GM21515 (cell line): ENCODE results near the gene PGC.
"Not testable (repeated sequence)": the region's sequence is repeated elsewhere in the genome, so short reads cannot be mapped to it uniquely, and the experiment has no call there.

Experiments used
- ATAC-seq: cut with Tn5 transposase; IDR thresholded peaks from one replicate; pipeline ENCODE4 v1.9.1; 2021; ENCODE audit not compliant: unreplicated experiment

PGC gene

DNA sequence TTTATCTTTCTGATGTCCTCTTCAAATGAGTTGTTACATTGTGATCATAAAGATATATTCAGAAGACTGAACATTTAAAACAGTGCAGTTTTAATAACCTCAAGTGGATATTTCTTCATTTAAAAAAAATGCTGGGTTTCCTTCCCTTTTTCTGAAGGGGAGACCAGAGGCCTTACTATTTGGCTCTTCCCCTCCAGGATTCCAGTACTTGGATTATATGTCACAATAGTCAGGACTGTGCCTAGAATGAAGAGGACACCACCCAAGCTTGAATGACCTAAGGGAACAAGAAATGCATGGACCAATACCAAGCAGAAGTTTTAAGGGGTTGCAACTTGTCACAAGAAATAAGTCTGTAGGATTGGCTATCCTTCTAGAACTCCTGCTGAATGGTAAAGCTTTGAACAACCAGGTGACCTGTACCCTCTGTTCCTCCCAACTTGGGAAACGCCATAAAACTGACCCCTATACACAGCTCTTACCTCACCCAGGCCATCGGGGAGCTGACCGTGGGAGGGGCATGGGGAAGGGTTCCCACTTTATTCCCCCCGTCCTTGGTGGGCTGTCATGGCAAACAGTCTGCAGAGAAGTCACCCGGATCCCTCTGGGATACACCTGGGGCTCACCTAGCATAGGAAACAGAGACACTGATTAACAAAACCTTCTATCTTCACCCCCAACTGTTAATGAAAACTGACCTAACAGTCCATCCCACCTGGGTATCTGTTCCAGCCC lies 30.5 kb upstream of the PGC start:
- no peak for ATAC-seq

DNA sequence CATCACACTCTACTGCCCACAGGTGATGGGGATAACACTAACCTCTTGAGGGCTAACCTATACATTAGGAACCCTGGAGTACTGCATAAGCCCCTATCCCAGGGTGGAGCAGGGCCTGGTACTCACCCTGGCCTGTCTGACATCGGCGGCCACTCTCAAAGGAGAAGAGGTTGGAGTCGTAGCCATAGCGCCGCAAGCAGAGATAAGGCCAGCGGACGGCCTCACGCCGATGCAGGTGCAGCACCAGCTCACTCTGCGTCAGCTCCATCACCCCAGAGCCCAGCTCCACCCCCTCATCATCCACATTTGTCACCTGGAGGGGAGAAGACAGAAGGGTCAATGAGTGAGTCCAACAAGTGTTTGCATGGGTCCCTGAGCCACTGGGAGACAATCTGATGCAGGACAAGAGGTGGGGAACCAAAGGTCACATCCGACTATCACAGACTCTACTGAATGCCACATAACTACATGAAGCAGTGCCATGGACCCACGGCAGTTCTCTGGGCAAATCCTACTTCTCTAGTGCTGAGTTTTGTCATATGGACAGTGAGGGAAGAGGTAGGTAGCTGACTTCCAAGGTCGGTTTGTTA lies 28.2 kb upstream of the PGC start:
- ATAC-seq: no peak

DNA sequence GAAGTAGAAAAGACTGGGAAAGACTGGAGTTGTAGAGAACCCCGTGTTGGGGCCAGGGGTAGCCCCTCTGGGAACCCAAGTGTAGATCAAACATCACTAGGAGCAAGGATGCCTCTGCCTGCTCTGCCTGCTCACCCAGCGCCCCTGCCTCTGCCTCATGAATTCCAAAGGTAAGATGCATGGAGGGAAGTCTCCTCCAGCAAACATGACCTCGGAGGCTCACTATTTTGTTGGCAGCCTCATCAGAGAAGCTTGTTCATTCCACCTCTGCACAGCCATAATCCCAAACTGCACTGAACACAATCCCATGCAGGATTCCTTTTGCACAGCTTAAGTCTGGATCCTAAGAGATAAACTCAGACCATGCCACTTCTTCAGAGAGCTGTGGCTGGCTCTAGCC lies 27.6 kb upstream of the PGC start:
- ATAC-seq: no peak

DNA sequence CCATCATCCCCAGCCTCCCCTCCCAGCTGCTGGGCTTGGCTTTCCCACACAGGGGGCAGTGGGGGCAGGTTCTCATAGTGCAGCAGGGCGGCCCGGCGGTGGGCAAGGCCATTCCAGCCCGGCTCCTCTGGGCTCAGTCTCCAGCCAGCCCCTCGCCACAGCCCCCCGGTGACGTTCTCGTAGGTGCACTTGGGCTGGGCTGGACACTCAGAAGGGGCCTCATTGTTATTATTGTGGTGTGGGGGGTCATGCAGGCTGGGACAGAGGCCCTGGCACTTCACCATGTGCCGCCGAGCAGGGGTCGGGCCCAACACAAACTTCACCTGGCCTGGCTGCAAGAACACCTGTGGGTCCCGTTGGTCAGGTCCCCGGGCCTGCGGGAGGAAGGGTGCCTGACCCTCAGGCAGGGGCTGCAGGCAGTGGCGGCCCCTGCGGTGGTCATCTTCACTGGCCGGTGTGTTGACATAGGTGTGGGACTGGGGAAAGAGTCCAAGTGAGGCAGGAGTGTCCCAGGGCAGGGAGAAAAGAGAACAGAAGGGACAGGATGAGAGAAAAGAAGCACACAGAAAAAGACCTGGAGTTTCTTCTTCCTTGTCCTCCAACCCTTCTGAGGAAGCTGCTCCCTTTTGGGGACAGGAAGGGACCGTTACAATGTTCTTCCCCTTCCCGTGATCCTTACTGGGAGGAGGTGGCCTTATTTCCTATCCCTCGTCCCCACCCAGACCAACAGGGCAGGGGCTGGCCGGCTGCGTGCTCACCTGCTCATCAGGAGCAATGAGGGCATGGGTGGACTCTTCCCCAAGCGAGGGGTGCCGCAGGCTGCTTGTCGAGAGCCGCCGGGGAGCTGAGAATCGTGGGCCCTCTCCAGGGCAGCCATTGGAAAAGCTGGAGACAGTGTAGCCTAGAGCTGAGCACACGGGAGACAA lies 24.1 kb upstream of the PGC start:
- ATAC-seq: no peak

DNA sequence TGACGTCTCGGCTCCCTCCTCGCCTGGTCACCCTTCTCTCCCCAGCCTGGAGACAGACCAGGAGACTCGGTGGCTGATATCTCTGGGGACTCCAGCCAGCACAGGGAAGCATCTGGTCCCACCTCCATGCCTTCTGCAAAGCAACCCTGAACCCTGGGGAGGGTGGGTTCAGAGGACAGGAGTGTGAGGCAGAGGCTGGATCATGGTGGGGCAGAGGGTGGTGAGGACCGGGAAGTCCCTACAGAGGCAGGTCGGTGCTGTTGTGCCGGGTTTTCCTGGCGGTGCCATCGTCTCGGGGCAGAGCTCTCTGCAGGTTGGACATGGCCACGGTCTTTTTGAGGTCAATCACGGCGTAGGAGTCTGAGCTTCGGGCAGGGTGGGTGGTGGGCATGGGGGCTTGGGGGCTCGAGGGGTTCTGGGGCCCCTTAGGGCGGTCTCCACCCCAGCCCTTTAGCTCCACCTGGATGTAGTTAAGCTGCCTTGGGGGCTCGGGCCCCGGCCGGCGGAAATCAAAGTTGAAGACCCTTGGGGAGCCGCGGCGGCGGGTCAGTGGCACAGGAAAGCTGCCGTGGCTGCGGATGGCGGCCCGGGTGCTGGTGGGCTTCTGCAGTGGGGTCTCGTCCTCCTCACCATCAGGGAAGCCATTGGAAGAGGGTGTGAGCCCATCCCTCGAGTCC lies 23.3 kb upstream of the PGC start:
- ATAC-seq: no peak

DNA sequence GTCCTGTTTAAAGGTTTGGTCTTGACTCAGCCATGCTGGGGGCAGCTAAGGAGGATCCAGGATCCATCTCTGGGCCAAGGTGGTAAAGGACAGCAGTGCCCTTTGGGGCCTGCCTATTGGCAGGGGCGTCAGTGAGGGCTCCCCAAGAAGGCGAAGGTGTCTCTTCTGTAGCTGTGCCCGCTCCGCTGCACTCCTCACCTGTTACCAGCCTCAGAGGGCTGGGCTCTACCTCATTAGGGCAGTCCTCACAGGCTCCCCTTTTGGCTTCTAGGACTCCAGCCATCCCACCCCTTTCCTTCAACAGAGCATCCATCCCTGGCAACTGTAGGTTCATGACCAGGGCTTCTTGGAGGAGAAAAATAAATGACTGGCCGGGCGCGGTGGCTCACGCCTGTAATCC lies 22.2 kb upstream of the PGC start:
- no peak for ATAC-seq

DNA sequence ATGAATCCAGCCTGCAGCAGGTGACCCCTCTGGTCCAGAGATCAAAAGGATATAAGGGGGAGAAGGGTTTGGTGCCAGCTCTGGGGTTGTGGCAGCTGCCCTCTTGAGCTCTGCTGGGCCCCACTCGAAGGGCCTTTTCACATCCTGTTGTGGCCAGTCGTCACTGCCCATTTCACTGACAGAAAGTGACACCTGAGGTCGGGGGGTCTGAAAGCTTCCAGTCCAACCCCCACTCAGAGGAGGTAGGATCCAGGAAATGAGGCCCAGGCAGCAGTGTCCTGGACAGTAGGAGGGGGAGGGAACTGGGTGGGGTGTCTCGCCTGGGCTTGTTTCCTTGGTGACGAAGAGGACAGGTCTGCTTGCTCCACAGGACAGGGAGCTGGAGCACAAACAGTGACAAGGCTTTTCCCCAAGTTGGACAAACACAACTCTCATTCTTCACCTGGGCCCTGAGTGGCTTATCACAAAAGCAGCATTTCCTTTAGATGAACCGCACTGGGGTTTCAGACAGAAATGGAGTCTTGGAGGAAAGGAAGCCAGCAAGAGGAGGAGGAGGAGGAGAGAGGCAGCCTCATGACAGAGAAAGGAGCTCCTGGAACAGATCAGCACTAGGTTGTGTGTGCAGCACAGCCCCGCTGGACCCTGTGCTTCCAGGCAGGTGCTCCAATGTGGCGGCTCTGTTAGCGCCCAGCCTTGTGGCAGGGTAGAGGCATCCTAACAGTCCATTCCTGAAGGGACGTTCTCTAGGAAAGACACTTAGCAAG lies 21.5 kb upstream of the PGC start:
- ATAC-seq: no peak

DNA sequence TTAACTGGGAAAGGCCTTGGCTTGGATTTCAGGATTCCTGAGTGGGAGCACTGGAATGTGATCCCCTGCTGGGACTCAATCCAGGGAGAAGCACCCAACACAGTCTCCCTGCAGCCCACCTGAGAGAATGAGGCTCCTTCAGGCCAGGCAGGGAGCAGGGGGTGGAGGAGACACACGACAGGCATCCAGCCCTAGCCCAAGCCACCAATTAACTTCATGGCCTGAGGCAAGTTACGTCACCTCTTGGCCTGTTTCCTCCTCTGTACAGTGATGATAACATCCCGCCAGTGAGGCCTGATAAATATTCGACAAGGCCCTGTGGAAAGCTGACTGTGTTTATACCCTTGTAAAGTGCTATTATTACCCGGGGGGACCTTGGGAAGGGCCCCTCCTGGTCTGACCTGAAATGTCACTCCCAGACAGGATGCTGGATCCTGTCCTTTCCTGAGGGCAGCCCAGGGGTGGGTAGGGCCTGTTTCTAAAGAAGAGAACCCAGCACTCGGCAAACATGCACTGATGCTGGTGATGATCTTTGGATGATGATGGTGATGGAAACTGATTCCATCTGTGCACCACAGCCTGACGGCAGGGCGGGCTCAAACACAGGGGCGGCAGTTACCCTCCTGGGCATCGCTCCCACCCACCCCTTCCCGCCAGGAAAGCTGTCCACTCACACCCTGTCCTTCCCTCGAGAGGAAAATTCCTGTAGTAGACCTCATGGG lies 20.1 kb upstream of the PGC start:
- no peak for ATAC-seq

DNA sequence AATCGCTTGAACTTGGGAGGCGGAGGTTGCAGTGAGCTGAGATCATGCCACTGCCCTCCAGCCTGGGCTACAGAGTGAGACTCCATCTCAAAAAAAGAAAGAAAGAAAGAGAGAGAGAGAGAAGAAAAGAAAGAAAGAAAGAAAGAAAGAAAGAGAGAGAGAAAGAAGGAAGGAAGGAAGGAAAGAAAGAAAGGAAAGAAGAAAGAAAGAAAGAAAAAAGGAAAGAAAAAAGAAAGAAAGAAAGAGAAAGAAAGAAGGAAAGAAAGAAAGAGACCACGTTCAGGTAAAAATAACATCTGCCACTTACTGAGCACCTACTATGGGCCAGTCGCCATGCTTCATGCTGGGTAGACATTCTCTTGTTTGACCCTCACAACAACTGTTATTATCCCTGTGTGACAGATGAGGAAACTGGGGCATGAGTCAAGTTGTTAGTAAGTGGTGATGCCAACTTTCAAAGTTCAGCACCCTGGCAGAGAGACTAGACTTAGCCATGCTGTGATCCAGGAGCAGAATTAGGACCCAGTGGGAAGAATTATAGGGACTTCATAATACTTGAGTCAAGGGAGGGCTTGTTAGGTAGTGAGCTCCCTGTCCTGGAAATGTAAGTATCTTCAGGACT lies 19.0 kb upstream of the PGC start:
- ATAC-seq: not testable (repeated sequence)

DNA sequence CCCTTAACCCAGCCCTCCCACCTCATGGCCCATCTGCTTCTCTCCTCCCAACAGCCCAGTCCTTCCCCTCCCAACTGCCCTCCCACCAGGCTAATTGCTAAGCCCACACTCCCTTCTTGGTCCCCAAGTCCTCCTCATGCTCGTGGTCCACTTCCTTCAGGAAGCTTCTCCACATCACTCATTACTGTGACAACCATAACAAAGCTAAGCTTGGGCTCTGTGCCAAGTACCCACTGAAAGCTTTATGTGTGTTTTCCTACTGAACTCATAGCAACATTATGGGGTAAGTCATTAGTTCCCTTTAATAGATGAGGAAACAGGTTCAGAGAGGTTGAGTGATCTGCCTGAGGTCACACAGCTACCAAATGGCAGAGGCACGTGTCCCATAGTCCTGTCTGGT lies 16.3 kb upstream of the PGC start:
- ATAC-seq: no peak

DNA sequence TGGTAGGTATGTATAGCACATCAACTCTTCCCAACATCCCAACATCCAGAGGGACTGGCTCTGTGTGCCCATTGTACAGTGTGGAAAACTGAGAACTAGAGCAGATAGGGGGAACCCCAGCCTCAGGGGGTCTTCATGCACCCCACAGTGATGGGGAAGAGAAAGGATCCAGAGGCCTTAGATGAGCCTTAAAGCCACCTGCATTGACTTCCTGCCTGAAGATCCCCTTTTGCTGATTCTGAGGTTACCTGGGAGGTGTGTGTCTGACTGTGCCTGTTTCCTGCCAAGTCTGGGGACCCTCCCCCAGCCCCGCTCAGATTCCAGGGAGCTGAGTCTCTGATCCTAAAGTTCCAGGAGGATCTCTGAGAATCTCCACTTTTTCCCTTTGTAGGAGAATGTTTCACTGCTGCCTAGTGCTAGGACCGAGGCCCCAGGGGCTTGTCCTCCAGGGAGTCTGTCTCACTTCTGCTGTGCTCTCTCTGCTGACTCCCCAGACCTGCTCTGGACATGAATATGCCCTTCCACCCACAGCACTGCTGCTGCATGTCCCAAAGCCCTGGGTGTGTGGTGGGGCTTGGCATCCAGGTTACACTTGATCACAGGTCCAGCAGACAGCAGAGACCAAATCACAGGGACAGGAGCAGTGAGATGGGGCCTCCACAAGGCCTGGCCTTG lies 12.8 kb upstream of the PGC start:
- ATAC-seq: no peak

DNA sequence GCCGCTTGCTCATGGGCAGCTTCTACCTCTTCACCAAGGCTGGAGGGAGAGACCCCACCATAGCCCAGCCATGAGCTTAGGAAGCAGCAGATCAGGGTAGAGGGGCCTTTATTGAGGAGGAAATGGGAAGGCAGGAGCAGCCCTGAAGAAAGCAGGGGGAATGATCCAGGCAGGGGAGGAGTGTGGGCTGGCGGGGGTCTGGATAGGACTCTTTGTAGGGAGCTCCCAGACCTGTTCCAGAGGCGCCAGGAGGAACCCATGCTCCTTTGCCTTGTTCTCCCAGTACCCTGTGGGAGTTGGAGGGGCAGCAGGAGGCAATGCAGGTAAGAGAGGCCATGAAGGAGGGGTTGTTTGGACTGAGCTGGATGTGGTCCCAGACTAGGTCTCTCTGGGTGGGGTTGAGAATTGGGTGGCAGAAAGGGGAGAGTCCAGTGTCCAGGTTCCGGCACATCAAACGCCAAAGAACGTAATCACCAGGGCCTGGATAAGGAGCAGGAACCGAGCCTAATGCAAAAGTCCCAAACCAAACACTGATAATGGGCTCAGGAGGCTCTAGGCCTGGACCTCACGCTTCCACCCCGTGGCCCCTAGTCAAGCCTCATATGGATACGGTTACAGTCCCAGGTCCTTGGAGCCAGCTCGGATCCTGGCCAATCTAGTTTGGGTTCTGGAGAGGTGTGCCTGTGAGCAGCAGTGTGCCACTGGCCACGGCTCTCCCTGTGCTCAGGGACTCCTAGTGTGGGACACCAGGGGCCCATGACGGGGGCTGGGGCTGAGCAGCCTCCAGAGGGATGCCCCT lies 12.1 kb upstream of the PGC start:
- ATAC-seq: no peak

DNA sequence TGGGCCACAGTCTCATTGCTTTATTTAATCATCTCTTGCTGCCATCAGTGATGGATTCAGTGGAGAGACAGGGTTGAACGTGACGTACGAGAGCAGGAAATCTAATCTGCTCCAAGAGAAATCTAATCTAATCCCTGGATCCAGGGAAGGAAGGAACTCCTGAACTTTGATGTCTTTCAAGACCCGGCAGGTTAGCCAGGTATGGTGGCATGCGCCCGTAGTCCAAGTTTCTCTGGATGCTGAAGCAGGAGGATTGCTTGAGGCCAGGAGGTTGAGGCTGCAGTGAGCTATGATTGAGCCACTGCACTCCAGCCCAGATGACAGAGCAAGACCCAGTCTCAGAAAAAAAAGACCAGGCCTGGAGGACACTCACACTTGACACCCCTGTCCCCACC lies 11.4 kb upstream of the PGC start:
- no peak for ATAC-seq

DNA sequence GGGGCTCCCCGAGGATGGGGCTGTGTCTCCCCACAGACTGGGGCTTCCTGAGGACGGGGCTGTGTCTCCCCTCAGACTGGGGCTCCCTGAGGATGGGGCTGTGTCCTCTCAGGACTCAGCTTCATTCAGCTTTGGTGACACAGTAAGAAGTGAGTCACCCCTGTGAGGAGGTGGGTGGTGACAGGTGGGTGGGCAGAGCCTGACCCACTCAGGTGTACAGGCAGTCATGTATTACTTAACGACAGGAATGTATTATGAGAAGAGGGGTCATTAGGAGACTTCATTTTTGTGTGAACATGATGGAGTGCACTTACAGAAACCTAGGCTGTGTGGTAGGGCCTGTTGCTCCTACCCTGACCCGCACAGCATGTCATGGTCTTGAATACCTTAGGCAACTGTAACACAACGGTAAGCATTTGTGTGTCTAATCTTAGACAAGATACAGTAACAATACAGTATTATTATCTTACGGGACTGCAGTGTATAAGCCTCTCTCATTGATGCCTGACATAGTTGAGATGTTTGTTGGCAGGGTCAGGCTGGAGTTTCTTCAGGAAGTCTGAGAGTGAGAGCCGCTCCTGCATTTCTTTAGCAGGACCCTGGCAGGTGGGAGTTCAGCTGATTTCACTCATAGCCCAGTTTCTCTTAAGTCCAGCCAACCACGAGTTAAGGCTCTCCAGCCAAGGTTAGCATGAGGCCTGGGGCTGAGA lies 10.9 kb upstream of the PGC start:
- ATAC-seq: no peak

DNA sequence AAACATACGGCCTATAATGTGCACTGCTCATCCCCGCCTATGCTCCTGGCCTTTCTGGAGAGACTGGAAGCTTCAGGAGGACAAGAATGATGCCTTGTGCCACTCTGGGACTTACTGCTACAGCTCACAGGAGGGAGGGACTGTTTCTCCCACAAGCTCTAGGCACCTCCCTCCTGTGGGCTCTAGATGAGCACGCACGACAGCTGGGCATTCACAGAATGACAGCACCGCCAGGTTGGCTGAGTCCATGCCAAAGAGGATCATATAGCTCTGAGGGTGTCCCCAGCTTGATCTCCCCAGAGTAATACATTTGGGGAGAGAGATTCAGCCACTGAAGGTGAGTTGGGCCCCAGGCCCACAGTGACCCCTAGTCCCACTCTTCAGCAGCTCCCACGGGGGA lies 10.1 kb upstream of the PGC start:
- no peak for ATAC-seq

DNA sequence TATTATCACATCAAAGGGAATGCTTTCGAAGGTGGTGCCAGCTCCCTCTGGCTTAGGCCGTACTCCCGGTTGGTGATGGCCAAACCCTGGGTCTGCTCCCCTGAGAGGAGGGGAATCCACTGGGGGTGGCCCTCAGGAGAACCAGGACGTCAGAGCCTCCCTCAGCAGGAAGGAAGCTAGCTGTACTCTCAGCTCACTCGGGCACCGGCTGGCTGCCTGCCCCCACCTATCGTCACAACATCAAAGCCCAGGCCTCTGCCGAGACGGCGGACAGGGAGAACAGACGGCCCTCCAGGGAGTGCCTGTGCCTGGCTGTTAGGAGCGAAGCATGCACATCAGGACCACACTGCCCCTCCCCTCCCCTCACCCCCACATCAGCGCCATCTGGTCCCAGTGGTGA lies 9.2 kb upstream of the PGC start:
- ATAC-seq: no peak

DNA sequence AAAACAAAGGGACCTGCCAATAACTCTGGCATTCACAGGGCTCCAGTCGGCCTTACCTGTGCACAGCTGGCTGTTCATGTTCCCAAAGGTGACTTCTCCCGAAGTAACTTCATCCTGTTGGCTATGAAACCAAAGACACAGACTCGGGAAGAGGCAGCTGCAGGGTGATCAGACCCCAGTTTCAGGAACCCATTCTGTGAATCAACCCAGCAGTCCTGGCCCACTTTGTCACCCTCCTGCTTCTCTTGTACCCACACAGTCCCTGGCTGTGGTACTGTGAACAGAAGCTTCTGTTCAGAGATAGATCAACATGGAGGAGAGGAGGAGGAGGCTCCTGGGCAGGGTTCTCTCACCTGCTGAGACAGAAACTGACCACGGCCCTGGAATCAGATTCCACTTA lies 8.7 kb upstream of the PGC start:
- ATAC-seq: no peak

DNA sequence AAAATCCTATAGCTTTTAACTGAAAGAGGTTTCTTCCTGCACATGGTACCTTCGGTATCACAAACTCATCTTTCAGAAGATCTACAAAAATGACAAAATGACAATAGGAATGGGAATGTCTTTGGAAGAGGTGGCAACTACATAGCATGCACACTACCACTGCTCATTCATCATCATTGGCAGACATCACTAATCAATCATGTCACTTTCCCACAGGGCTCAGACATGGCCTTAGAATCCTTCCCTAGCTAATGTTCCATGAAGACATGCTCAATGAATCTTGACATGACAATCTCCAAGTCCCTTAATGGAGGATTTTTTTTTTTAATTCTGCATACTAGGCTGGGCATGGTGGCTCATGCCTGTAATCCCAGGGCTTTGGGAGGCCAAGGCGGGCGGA lies 3.2 kb upstream of the PGC start:
- no peak for ATAC-seq
